ENCODE results near the gene RAD51B.

The RAD51B gene

DNA sequence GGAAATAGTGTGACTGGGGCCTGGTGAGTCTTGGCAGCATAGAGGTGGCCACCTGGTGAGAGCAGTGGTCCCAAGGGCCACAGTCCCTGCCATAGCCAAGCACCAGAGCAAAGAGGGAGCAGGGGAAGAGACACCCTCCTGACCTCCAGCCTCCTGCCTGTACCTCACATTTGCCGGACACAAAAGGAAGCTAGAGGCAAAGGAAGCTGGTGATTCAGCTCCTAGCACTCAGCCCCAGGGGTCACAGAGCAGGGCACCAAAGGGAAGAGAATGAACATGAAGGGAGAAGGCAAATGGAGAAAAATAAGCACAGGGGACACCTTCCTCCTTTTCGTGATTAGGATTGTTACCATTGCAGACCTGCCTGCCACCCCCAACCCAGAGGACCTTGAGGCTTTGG, 756.5 kb downstream of the RAD51B start:
- no peak for TF ChIP-seq ZFX (IDR thresholded peaks at IDR 0.05)
- TF ChIP-seq, protein P1, sequence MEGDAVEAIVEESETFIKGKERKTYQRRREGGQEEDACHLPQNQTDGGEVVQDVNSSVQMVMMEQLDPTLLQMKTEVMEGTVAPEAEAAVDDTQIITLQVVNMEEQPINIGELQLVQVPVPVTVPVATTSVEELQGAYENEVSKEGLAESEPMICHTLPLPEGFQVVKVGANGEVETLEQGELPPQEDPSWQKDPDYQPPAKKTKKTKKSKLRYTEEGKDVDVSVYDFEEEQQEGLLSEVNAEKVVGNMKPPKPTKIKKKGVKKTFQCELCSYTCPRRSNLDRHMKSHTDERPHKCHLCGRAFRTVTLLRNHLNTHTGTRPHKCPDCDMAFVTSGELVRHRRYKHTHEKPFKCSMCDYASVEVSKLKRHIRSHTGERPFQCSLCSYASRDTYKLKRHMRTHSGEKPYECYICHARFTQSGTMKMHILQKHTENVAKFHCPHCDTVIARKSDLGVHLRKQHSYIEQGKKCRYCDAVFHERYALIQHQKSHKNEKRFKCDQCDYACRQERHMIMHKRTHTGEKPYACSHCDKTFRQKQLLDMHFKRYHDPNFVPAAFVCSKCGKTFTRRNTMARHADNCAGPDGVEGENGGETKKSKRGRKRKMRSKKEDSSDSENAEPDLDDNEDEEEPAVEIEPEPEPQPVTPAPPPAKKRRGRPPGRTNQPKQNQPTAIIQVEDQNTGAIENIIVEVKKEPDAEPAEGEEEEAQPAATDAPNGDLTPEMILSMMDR (conservative IDR thresholded peaks at IDR 0.05), result no peak
- no peak overlapping the region for H3K27ac ChIP-seq

DNA sequence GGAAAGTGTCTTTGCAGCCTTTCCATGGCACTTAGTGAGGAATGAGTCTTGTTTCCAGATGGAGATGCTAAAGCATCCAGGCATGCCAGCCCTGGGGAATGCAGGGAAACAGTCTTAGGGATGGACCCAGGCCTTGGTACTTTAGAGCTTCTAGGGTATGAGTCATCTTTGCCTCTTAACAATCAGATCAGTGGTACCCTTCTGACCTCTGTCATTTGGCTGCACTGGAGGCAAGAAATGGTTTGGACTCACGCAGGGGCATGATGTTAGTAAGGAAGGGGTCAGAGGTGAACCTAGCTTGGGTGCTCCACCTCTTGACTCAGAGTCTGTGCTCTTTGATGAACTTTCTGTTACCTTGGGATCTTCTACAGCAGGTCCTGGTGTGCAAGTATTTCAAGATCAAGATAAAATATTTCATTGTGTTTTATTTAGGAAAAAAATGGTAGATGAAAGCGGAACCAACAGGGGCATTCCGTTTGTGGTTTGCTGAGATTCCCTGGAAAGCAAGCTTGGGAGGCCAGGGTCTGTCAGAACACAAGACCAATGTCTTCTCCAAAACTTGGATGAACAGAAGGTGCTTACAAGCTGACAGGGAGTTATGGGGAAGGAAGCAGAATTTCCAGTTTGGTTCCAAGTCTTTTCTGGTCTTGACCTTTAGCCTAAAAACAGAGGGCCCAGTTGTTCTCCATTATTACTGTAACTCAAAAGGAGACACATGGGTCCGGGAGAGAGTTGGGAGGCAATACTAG, 757.1 kb downstream of the RAD51B start:
- H3K27ac ChIP-seq, result no peak overlapping the region
- TF ChIP-seq, protein P1 (conservative IDR thresholded peaks at IDR 0.05), result no peak
- no peak for TF ChIP-seq ZFX (IDR thresholded peaks at IDR 0.05)

DNA sequence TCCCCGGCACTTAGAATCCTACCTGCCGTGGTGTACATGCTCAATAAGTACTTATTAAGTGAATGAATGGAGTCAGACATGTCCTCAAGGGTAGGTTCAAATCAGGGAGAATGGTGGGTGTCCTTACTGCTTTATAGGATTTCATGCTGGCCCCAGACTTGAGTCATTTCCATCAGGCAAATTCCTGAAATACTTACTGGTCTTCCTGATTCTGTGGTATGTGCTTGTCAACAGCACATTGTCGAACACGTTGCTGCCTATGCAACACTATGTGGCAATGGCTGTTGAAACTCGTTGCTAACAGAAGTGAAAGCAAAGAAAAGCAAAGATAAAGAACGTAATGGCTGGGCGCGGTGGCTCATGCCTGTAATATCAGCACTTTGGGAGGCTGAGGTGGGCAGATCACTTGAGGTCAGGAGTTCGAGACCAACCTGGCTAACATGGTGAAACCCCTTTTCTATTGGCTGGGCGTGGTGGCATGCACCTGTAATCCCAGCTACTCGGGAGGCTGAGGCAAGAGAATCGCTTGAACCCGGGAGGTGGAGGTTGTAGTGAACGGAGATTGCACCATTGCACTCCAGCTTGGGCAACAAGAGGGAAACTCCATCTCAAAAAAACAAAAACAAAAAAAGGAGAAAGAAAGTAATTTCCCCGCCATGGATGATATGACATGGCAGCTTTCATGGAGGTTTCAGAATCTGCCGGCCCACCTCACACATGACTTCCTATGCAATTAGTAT, 758.4 kb downstream of the RAD51B start:
- no peak for TF ChIP-seq ZFX (IDR thresholded peaks at IDR 0.05)
- TF ChIP-seq, protein P1 (conservative IDR thresholded peaks at IDR 0.05), result no peak
- no peak overlapping the region for H3K27ac ChIP-seq

DNA sequence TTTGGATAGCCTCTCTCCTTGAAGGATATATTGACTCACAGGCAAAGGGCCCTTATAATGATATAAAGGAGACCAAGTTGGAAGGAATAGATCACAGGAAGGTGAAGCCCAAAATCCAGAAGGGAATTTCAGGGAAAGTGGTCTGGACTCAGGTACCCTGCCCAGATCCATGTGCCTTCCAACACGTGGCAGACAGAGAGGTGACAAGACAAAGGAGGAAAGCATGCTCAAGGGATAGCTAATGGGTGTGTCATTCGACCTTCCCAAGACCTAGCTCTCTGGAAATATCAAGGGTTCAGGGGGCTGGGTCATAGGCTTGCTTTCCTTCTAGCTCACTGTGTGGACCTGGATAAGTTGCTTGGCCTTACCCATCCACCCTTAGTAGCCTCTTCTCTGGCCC, 759.0 kb downstream of the RAD51B start:
- no peak overlapping the region for H3K27ac ChIP-seq

DNA sequence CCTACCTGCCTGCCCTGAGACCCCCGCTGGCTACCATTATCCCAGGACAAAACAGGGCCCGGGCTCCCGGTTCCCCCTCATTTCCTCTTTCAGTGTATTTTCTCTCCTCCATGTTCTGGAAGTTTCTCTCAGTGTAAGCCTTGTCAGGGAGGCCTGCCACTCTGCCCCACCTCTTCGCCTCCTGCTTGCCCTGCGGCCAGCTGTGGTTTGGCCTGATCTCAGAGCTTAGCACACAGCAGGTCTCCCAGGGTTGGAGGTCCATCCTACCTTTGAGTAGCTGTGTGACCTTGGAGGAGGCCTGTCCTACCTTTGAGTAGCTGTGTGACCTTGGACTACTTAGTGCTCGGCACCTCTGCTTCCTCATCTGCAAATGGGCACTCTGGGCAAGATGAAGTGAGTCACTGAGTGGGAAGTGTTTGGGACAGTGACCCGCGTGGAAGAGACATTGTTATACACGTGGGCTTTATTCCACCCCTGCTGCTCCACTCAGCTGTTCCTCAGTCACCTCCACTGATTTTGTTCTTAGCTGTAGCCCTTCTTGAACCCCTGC, 760.6 kb downstream of the RAD51B start:
- no peak overlapping the region for H3K27ac ChIP-seq
- TF ChIP-seq, protein P1 (conservative IDR thresholded peaks at IDR 0.05), result no peak
- no peak for TF ChIP-seq ZFX (IDR thresholded peaks at IDR 0.05)

More for the DNA sequence above, 759.0 kb downstream of the RAD51B start:
- TF ChIP-seq, protein P1 (conservative IDR thresholded peaks at IDR 0.05), result no peak
- TF ChIP-seq ZFX (IDR thresholded peaks at IDR 0.05), result no peak

DNA sequence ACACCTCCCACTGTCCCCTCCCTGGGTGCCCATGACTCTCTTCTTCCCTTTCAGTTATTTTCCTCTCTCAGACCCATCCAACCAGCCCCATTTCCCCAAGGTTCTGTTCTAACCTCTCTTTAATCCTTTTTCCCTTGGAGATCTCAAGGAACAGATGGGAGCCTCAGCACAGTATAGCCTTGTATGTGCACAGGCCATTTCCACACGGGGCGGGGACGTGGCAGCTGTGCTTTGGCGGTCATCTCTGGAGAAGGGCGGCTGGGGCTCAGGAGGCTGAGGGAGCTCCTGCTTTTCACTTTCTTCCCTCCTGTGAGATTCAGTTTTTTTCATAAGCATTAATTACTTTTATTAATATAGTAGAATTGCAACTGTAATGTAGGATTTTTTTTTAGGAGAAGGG, 761.1 kb downstream of the RAD51B start:
- H3K27ac ChIP-seq, result no peak overlapping the region
- no peak for TF ChIP-seq ZFX (IDR thresholded peaks at IDR 0.05)
- TF ChIP-seq, protein P1 (conservative IDR thresholded peaks at IDR 0.05), result no peak

Data from C4-2B (cell line).